ENCODE measurements around the gene TTLL12. TPM values are rescaled to one million over a fixed set of nuclear protein-coding genes. Genes with fewer than 3 reads are reported as not detected.
"Not testable (repeated sequence)": the region's sequence is repeated elsewhere in the genome, so short reads cannot be mapped to it uniquely, and the experiment has no call there.

The TTLL12 gene
- total and polyA plus RNA-seq, 2 experiments from 2014 or later = 46.7 to 147 TPM

DNA sequence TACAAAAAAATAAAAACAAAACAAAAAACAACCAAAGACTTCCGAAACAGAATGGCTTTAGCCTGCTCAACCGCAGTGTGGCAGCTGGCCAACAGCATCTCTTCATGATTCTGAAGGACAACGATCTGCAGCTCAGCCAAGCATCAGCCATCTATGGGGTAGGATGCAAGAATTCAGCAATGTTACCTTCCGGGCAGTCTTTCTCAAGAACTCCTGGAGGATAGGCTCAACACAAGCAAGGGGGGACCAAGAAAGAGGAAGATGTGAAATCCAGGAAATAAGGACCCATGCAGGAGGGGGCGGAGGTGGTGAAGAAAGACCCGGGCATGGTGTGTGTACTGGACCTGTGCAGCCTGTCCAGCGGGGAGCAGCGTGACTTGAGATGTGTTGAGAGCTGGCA is 39.1 kb downstream of the TTLL12 start (continued):
- TF ChIP-seq, protein P1, sequence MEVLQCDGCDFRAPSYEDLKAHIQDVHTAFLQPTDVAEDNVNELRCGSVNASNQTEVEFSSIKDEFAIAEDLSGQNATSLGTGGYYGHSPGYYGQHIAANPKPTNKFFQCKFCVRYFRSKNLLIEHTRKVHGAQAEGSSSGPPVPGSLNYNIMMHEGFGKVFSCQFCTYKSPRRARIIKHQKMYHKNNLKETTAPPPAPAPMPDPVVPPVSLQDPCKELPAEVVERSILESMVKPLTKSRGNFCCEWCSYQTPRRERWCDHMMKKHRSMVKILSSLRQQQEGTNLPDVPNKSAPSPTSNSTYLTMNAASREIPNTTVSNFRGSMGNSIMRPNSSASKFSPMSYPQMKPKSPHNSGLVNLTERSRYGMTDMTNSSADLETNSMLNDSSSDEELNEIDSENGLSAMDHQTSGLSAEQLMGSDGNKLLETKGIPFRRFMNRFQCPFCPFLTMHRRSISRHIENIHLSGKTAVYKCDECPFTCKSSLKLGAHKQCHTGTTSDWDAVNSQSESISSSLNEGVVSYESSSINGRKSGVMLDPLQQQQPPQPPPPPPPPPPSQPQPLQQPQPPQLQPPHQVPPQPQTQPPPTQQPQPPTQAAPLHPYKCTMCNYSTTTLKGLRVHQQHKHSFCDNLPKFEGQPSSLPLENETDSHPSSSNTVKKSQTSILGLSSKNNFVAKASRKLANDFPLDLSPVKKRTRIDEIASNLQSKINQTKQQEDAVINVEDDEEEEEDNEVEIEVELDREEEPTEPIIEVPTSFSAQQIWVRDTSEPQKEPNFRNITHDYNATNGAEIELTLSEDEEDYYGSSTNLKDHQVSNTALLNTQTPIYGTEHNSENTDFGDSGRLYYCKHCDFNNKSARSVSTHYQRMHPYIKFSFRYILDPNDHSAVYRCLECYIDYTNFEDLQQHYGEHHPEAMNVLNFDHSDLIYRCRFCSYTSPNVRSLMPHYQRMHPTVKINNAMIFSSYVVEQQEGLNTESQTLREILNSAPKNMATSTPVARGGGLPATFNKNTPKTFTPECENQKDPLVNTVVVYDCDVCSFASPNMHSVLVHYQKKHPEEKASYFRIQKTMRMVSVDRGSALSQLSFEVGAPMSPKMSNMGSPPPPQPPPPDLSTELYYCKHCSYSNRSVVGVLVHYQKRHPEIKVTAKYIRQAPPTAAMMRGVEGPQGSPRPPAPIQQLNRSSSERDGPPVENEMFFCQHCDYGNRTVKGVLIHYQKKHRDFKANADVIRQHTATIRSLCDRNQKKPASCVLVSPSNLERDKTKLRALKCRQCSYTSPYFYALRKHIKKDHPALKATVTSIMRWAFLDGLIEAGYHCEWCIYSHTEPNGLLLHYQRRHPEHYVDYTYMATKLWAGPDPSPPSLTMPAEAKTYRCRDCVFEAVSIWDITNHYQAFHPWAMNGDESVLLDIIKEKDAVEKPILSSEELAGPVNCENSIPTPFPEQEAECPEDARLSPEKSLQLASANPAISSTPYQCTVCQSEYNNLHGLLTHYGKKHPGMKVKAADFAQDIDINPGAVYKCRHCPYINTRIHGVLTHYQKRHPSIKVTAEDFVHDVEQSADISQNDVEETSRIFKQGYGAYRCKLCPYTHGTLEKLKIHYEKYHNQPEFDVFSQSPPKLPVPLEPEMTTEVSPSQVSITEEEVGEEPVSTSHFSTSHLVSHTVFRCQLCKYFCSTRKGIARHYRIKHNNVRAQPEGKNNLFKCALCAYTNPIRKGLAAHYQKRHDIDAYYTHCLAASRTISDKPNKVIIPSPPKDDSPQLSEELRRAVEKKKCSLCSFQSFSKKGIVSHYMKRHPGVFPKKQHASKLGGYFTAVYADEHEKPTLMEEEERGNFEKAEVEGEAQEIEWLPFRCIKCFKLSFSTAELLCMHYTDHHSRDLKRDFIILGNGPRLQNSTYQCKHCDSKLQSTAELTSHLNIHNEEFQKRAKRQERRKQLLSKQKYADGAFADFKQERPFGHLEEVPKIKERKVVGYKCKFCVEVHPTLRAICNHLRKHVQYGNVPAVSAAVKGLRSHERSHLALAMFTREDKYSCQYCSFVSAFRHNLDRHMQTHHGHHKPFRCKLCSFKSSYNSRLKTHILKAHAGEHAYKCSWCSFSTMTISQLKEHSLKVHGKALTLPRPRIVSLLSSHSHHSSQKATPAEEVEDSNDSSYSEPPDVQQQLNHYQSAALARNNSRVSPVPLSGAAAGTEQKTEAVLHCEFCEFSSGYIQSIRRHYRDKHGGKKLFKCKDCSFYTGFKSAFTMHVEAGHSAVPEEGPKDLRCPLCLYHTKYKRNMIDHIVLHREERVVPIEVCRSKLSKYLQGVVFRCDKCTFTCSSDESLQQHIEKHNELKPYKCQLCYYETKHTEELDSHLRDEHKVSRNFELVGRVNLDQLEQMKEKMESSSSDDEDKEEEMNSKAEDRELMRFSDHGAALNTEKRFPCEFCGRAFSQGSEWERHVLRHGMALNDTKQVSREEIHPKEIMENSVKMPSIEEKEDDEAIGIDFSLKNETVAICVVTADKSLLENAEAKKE (CRISPR knock-in tag; IDR thresholded peaks at IDR 0.05) = no peak
- TF ChIP-seq, protein P2, sequence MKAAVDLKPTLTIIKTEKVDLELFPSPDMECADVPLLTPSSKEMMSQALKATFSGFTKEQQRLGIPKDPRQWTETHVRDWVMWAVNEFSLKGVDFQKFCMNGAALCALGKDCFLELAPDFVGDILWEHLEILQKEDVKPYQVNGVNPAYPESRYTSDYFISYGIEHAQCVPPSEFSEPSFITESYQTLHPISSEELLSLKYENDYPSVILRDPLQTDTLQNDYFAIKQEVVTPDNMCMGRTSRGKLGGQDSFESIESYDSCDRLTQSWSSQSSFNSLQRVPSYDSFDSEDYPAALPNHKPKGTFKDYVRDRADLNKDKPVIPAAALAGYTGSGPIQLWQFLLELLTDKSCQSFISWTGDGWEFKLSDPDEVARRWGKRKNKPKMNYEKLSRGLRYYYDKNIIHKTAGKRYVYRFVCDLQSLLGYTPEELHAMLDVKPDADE (IDR thresholded peaks at IDR 0.05) = no peak

DNA sequence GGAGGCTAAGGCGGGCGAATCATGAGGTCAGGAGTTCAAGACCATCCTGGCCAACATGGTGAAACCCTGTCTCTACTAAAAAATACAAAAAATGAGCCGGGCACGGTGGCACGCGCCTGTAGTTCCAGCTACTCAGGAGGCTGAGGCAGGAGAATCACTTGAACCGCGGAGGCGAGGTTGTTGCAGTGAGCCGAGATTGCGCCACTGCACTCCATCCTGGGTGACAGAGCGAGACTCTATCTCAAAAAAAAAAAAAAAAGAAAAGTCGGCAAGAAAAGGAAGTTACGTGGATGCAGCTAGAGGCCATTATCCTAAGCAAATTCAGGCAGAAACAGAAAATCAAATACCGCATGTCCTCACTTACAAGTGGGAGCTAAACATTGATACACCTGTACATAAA is 40.6 kb downstream of the TTLL12 start:
- peaks cover 14% of the 10 kb centered on the region for H3K79me2 ChIP-seq (replicated peaks; ENCODE audit: insufficient read depth)
- H3K4me1 Mint-ChIP-seq; DNase-seq (ENCODE audit: low spot score); H3K36me3 Mint-ChIP-seq (ENCODE audit: low read depth); H3K9me2 ChIP-seq (ENCODE audit: insufficient read depth); H3K9me3 Mint-ChIP-seq; H3K27me3 ChIP-seq (ENCODE audit: insufficient read depth); H3K4me1 ChIP-seq (ENCODE audit: insufficient read depth); H4K20me1 ChIP-seq (replicated peaks; ENCODE audit: insufficient read depth); H3K4me3 ChIP-seq; H3K4me3 Mint-ChIP-seq; ATAC-seq; H3K27ac ChIP-seq (ENCODE audit: low read depth); H3K36me3 ChIP-seq (ENCODE audit: insufficient read depth); H2AFZ ChIP-seq; H3K4me2 ChIP-seq; H3F3A ChIP-seq (replicated peaks; ENCODE audit: low read depth); H3K27ac Mint-ChIP-seq: not testable (repeated sequence)
- H3K27me3 Mint-ChIP-seq (ENCODE audit: insufficient read depth, low read depth, poor library complexity) = peaks cover 15% of the 10 kb centered on the region

DNA sequence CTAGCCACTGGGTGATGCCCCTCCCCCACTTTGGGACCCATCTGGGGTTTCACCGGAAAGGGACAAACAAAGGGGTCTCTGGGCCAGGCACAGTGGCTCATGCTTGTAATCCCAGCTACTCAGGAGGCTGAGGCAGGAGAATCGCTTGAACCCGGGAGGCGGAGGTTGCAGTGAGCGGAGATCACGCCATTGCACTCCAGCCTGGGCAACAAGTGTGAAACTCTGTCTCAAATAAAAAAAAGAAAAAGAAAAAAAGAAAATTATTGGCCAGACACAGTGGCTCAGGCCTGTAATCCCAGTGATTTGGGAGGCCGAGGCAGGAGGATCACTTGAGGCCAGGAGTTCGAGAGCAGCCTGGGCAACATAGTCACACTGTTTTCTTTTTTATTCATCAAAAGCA is 41.6 kb downstream of the TTLL12 start:
- H3K36me3 Mint-ChIP-seq (ENCODE audit: low read depth); H3K27me3 Mint-ChIP-seq (ENCODE audit: insufficient read depth, low read depth, poor library complexity); H3K27ac ChIP-seq (ENCODE audit: low read depth); H3K27ac Mint-ChIP-seq; H4K20me1 ChIP-seq (replicated peaks; ENCODE audit: insufficient read depth); H3F3A ChIP-seq (replicated peaks; ENCODE audit: low read depth); H3K4me3 ChIP-seq; H3K4me1 ChIP-seq (ENCODE audit: insufficient read depth); H3K4me2 ChIP-seq; H3K27me3 ChIP-seq (ENCODE audit: insufficient read depth); H3K9me3 Mint-ChIP-seq; ATAC-seq; DNase-seq (ENCODE audit: low spot score); H3K36me3 ChIP-seq (ENCODE audit: insufficient read depth); H3K9me2 ChIP-seq (ENCODE audit: insufficient read depth); H3K4me1 Mint-ChIP-seq; H3K4me3 Mint-ChIP-seq: not testable (repeated sequence)
- H3K79me2 ChIP-seq (replicated peaks; ENCODE audit: insufficient read depth) = peaks cover 14% of the 10 kb centered on the region
- H2AFZ ChIP-seq = peak overlapping the region; percentile 72

All from GM23338 (cell line).